HepG2 (cell line): Measurements from ENCODE around the gene MCC. TPM values are rescaled to one million over a fixed set of nuclear protein-coding genes. Genes with fewer than 3 reads are reported as not detected.

Experiments used
- ARNTL ChIP-seq: sonication (generic); formaldehyde crosslinking; IDR thresholded peaks from 2 replicates; pipeline ENCODE4 v1.4.0; 2020; ENCODE audit warnings: mild to moderate bottlenecking, missing genetic modification reagents
- GATAD1 ChIP-seq: IDR thresholded peaks from 2 replicates; pipeline ENCODE4 v1.6.1; 2016; ENCODE audit warnings: missing genetic modification reagents, missing compliant biosample characterization
- GTF2F1 ChIP-seq: fragments of 150-350 bp; IDR thresholded peaks from 2 replicates; pipeline ENCODE4 v1.6.1; 2014; ENCODE audit warnings: low read length
- IKZF5 ChIP-seq: IDR thresholded peaks from 2 replicates; pipeline ENCODE4 v1.6.1; 2018; ENCODE audit warnings: missing genetic modification reagents, mild to moderate bottlenecking, missing compliant biosample characterization
- KIAA2018 ChIP-seq: sonication (generic); formaldehyde crosslinking; IDR thresholded peaks from 2 replicates; pipeline ENCODE4 v1.5.0; 2020; ENCODE audit warnings: mild to moderate bottlenecking, missing genetic modification reagents, borderline replicate concordance
- NR1H2 ChIP-seq: sonication (generic); formaldehyde crosslinking; IDR thresholded peaks from 2 replicates; pipeline ENCODE4 v1.8.1; 2022; ENCODE audit warnings: low read depth, missing genetic modification reagents, borderline replicate concordance
- SRY ChIP-seq: sonication (generic); formaldehyde crosslinking; IDR thresholded peaks from 2 replicates; pipeline ENCODE4 v1.8.0; 2022; ENCODE audit warnings: mild to moderate bottlenecking, missing genetic modification reagents
- SYNCRIP ChIP-seq: fragments of 200-400 bp; formaldehyde crosslinking; IDR thresholded peaks from 2 replicates; pipeline ENCODE4 v1.6.1; 2018; ENCODE audit warnings: mild to moderate bottlenecking, low read depth, low read length; ENCODE audit not compliant: insufficient read depth
- TOPORS ChIP-seq: sonication (generic); formaldehyde crosslinking; IDR thresholded peaks from 2 replicates; pipeline ENCODE4 v1.8.0; 2023; ENCODE audit warnings: mild to moderate bottlenecking, missing genetic modification reagents
- ZEB1 ChIP-seq: IDR thresholded peaks from 2 replicates; pipeline ENCODE4 v1.6.1; 2012; ENCODE audit warnings: mild to moderate bottlenecking, low read depth, inconsistent platforms; ENCODE audit not compliant: insufficient replicate concordance
- polyA plus RNA-seq, 8 experiments: library from polyadenylated mRNA; depleted of rRNA in 3 of 8; stranded (reverse) in 7 of 8; unstranded in 1 of 8; fragments of >200 nt; fragmentation: Illumina TruSeq in 4 of 8; extraction: Trizol in 4 of 8; gene quantifications; 2 replicates each; pipeline versions ENCODE4 v1.2.1 to v1.2.3, GENCODE V29; 2011 to 2016; ENCODE audit warnings: low read depth in 4 of 8, missing spikeins in 1 of 8, mixed read lengths in 1 of 8; ENCODE audit not compliant: insufficient read depth in 1 of 8
- total RNA-seq, 5 experiments: library from RNA; depleted of rRNA; stranded (reverse); fragments of >200 nt; fragmentation: Illumina TruSeq; extraction: Trizol; gene quantifications; 2 replicates each; pipeline ENCODE4 v1.2.3, GENCODE V29; 2016; ENCODE audit warnings: low read depth in 1 of 5
- TF ChIP-seq, protein P1 (sequence below): sonication (generic); formaldehyde crosslinking; IDR thresholded peaks from 2 replicates; pipeline ENCODE4 v1.4.0; 2020; ENCODE audit warnings: missing genetic modification reagents, borderline replicate concordance

MCC gene
- total and polyA plus RNA-seq, 2 of the 13 experiments (the other 11 are each of a cell fraction or from before 2014, with no cell fraction given): 0.55 to 2.4 TPM

DNA sequence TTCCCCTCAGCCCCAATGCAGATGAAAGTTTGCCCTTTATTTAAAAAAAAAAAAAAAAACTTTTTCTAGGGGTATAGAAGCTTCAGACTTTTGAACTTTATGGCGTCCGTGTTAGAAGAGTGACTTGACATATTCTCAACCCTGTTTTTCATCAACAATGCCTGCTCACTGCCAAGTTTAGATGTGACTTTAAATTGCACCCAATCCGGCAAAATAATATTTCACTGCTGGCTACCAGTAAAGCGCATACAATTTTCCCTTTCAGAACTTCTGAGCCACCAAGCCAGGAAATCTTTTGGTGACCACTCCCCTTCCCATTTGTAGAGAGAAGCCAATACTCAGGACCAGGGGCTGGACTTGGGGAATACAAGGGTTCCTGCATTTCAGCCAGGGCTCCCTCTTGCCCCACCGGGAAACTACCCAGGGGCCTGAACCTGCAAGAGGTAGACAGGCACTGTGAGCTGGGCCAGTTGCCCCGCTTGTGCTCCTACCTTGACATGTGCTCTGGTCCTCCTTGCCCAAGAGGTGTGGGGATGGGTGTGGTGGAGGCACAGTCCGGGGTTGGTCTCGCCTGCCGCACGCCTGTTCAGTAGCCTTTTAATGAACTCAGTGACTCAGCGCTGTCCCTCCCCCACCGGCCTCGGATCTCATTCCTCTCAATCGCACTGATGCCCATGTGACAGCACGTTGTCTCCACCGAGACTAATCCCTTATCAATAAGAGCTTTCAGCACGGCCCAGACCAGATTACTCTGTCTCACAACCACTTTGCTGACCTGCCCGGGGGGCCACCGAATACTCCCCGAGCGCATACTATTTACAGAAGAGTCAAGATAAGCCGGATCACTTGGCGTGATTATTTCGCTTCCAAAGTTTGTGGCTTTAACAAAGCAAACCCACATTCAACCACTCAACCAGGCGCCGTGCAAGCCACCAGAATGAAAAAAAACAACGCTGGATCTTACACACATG lies 285.2 kb downstream of the MCC start (continued):
- TF ChIP-seq NR1H2 (CRISPR knock-in tag) (no peak), ZEB1 (no peak), TOPORS (CRISPR knock-in tag) (no peak), KIAA2018 (CRISPR knock-in tag) (no peak), ARNTL (CRISPR knock-in tag) (no peak), GATAD1 (CRISPR knock-in tag) (no peak), SRY (CRISPR knock-in tag) (no peak), SYNCRIP (no peak), GTF2F1 (no peak), IKZF5 (CRISPR knock-in tag) (no peak)
- TF ChIP-seq, protein P1, sequence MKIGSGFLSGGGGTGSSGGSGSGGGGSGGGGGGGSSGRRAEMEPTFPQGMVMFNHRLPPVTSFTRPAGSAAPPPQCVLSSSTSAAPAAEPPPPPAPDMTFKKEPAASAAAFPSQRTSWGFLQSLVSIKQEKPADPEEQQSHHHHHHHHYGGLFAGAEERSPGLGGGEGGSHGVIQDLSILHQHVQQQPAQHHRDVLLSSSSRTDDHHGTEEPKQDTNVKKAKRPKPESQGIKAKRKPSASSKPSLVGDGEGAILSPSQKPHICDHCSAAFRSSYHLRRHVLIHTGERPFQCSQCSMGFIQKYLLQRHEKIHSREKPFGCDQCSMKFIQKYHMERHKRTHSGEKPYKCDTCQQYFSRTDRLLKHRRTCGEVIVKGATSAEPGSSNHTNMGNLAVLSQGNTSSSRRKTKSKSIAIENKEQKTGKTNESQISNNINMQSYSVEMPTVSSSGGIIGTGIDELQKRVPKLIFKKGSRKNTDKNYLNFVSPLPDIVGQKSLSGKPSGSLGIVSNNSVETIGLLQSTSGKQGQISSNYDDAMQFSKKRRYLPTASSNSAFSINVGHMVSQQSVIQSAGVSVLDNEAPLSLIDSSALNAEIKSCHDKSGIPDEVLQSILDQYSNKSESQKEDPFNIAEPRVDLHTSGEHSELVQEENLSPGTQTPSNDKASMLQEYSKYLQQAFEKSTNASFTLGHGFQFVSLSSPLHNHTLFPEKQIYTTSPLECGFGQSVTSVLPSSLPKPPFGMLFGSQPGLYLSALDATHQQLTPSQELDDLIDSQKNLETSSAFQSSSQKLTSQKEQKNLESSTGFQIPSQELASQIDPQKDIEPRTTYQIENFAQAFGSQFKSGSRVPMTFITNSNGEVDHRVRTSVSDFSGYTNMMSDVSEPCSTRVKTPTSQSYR (CRISPR knock-in tag): peak; percentile 89
